GM12891 (cell line): ENCODE results near the gene ANKRD44.

Experiments used
- PAX5 ChIP-seq: IDR thresholded peaks from 2 replicates; pipeline ENCODE4 v1.6.1; 2011; ENCODE audit warnings: low read length, moderate library complexity, mild to moderate bottlenecking; ENCODE audit not compliant: insufficient read depth, severe bottlenecking
- POLR2A ChIP-seq: IDR thresholded peaks from 2 replicates; pipeline ENCODE4 v1.6.1; 2011; ENCODE audit warnings: low read depth, low read length, control low read depth
- POLR2AphosphoS5 ChIP-seq: IDR thresholded peaks from 2 replicates; pipeline ENCODE4 v1.6.1; 2011; ENCODE audit warnings: low read depth, low read length, control low read depth
- TAF1 ChIP-seq: IDR thresholded peaks from 2 replicates; pipeline ENCODE4 v1.6.1; 2011; ENCODE audit warnings: low read depth, low read length, control low read depth

DNA sequence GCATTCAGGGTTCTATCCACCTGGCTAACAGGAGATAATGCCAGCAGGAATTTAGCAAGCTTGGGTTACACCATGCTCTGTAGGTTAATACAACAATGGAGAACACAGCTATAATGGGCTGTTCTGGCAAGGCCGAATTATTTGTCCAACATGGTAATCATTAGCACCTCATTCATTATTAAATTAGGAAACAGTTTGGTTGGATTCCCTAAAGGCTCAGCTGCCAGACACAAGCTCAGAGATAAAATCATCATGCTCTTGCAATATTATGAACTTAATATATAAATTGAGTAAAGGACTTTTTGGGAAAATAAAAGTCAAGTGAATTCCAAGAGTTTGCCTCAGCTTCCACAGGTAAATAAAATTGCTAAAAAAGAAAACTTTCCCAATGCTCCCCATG is 166.4 kb downstream of the ANKRD44 start:
- TF ChIP-seq POLR2A (no peak), POLR2AphosphoS5 (no peak), TAF1 (no peak), PAX5 (no peak)
